ENCODE measurements around the gene TSPAN3.

TSPAN3 gene

GRCh38 chr15:77023576-77024272, 47.2 kb downstream of the TSPAN3 start:
- Histone ChIP-seq H3K36me3 (ENCODE audit: control insufficient read depth, low read length) (no peaks in the 10 kb centered on the region), H3K4me2 (ENCODE audit: low read length) (no peak overlapping the region), H3K4me1 (ENCODE audit: control insufficient read depth, low read length) (no peaks in the 10 kb centered on the region), H3K27ac (ENCODE audit: low read depth, low read length) (no peak overlapping the region), H3K27me3 (ENCODE audit: control insufficient read depth, low read length) (no peaks in the 10 kb centered on the region), H3F3A (ENCODE audit: control insufficient read depth, insufficient read depth) (no peaks in the 10 kb centered on the region), H4K20me1 (ENCODE audit: control insufficient read depth, insufficient read depth, low read depth, low read length) (no peaks in the 10 kb centered on the region), H3K9me3 (ENCODE audit: control insufficient read depth, insufficient read depth, low read length) (no peaks in the 10 kb centered on the region), H3K9me2 (replicated peaks; ENCODE audit: control insufficient read depth, low read length) (no peaks in the 10 kb centered on the region), H3K4me3 (ENCODE audit: low read length) (no peak overlapping the region), H3K79me2 (ENCODE audit: control insufficient read depth, low read length) (no peaks in the 10 kb centered on the region)
- TF ChIP-seq EZH2phosphoT487 (IDR thresholded peaks at IDR 0.05; ENCODE audit: borderline replicate concordance, low read length): no peak
- TF ChIP-seq CTCF (IDR thresholded peaks at IDR 0.05; ENCODE audit: low read depth, low read length, poor library complexity, severe bottlenecking): no peak

GRCh38 chr15:77022646-77023575, 48.0 kb downstream of the TSPAN3 start:
- no peaks in the 10 kb centered on the region for H3K9me2 ChIP-seq (replicated peaks; ENCODE audit: control insufficient read depth, low read length)
- no peak overlapping the region for H3K27ac ChIP-seq (ENCODE audit: low read depth, low read length)
- no peak overlapping the region for H3K4me2 ChIP-seq (ENCODE audit: low read length)
- TF ChIP-seq CTCF (IDR thresholded peaks at IDR 0.05; ENCODE audit: low read depth, low read length, poor library complexity, severe bottlenecking) (no peak), EZH2phosphoT487 (IDR thresholded peaks at IDR 0.05; ENCODE audit: borderline replicate concordance, low read length) (no peak)
- H3F3A ChIP-seq (ENCODE audit: control insufficient read depth, insufficient read depth): no peaks in the 10 kb centered on the region
- no peaks in the 10 kb centered on the region for H3K27me3 ChIP-seq (ENCODE audit: control insufficient read depth, low read length)
- no peaks in the 10 kb centered on the region for H4K20me1 ChIP-seq (ENCODE audit: control insufficient read depth, insufficient read depth, low read depth, low read length)
- H3K36me3 ChIP-seq (ENCODE audit: control insufficient read depth, low read length): no peaks in the 10 kb centered on the region
- no peaks in the 10 kb centered on the region for H3K4me1 ChIP-seq (ENCODE audit: control insufficient read depth, low read length)
- H3K9me3 ChIP-seq (ENCODE audit: control insufficient read depth, insufficient read depth, low read length): no peaks in the 10 kb centered on the region
- no peak overlapping the region for H3K4me3 ChIP-seq (ENCODE audit: low read length)
- no peaks in the 10 kb centered on the region for H3K79me2 ChIP-seq (ENCODE audit: control insufficient read depth, low read length)

- TF ChIP-seq CTCF (IDR thresholded peaks at IDR 0.05; ENCODE audit: low read depth, low read length, poor library complexity, severe bottlenecking) (no peak), EZH2phosphoT487 (IDR thresholded peaks at IDR 0.05; ENCODE audit: borderline replicate concordance, low read length) (no peak)
- Histone ChIP-seq H3K9me2 (replicated peaks; ENCODE audit: control insufficient read depth, low read length) (no peaks in the 10 kb centered on the region), H3K27ac (ENCODE audit: low read depth, low read length) (no peak overlapping the region), H3F3A (ENCODE audit: control insufficient read depth, insufficient read depth) (no peaks in the 10 kb centered on the region), H3K79me2 (ENCODE audit: control insufficient read depth, low read length) (no peaks in the 10 kb centered on the region), H3K4me1 (ENCODE audit: control insufficient read depth, low read length) (no peaks in the 10 kb centered on the region), H3K4me3 (ENCODE audit: low read length) (no peak overlapping the region), H3K27me3 (ENCODE audit: control insufficient read depth, low read length) (no peaks in the 10 kb centered on the region), H3K4me2 (ENCODE audit: low read length) (no peak overlapping the region), H3K9me3 (ENCODE audit: control insufficient read depth, insufficient read depth, low read length) (no peaks in the 10 kb centered on the region), H4K20me1 (ENCODE audit: control insufficient read depth, insufficient read depth, low read depth, low read length) (no peaks in the 10 kb centered on the region), H3K36me3 (ENCODE audit: control insufficient read depth, low read length) (no peaks in the 10 kb centered on the region)
Observed at GRCh38 chr15:77021803-77022381, 49.0 kb downstream of the TSPAN3 start.

Measured in DOHH2 (cell line).